AG04450 (cell line): ENCODE measurements around the gene WNT3. TPM values are rescaled to one million over a fixed set of nuclear protein-coding genes. Genes with fewer than 3 reads are reported as not detected.

ENCODE experiments used
- CTCF ChIA-PET: fragments of 300-600, 350-600 bp; formaldehyde crosslinking; extraction: SDS; loops from one replicate; lab custom pipeline; 2022; ENCODE audit warnings: antibody characterized with exemption, inconsistent platforms; lab: Charles Lee
- POLR2A ChIA-PET: fragments of 350-600 bp; formaldehyde crosslinking; extraction: SDS; loops from one replicate; lab custom pipeline; 2021; ENCODE audit warnings: antibody characterized with exemption, inconsistent platforms; lab: Yijun Ruan, JAX
- DNase-seq: peaks from one replicate; pipeline ENCODE4 v3.0.0-alpha.2; 2011; ENCODE audit warnings: low read depth, low spot score
- H3K27ac ChIP-seq: one replicate; pipeline ENCODE4 v1.5.1; 2012; ENCODE audit warnings: low read depth, low read length, control low read depth
- H3K27me3 ChIP-seq: one replicate; pipeline ENCODE4 v1.6.0; 2012; ENCODE audit warnings: low read length; ENCODE audit not compliant: control insufficient read depth, insufficient read depth
- H3K4me3 ChIP-seq: 2 replicates; pipeline ENCODE4 v1.5.1; 2011; ENCODE audit warnings: mild to moderate bottlenecking, low read depth, low read length, control low read depth
- H3K9me3 ChIP-seq: 2 replicates; pipeline ENCODE4 v1.5.1; 2012; ENCODE audit warnings: low read length; ENCODE audit not compliant: control insufficient read depth, insufficient read depth
- polyA plus RNA-seq: library from polyadenylated mRNA; depleted of rRNA; stranded (reverse); fragments of >200 nt; gene quantifications from 2 replicates; pipeline ENCODE4 v1.2.3, GENCODE V29; 2011
- TF ChIP-seq, protein P1 (sequence below): IDR thresholded peaks from 2 replicates; pipeline ENCODE4 v1.5.1; 2011; ENCODE audit warnings: low read depth, low read length, control low read depth, inconsistent platforms

The WNT3 gene
- polyA plus RNA-seq, 1 experiment, result 1.4 TPM

DNA sequence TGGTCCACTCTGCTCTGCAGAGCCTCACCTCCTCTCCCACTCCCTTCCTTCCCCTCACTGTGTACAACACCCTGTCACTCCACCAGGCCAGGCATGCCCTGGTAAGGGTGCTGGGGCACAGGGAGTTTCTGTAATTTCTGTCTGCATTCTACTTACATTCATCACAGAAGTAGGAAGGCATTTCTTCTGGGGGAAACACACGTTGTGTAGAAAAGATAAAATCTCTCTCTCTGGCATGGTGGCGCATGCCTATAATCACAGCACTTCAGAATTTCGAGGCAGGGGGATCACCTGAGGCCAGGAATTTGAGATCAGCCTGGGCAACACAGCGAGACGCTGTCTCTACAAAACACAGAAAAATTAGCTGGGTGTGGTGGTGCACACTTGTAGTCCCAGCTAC is 27.0 kb downstream of the WNT3 start:
- Histone ChIP-seq H3K9me3 (peaks cover 11% of the 10 kb centered on the region), H3K27ac (no peak overlapping the region), H3K4me3 (no peak overlapping the region), H3K27me3 (peaks cover 57% of the 10 kb centered on the region)
- POLR2A ChIA-PET, result no interaction called here
- DNase-seq, result no peak
- TF ChIP-seq, protein P1, sequence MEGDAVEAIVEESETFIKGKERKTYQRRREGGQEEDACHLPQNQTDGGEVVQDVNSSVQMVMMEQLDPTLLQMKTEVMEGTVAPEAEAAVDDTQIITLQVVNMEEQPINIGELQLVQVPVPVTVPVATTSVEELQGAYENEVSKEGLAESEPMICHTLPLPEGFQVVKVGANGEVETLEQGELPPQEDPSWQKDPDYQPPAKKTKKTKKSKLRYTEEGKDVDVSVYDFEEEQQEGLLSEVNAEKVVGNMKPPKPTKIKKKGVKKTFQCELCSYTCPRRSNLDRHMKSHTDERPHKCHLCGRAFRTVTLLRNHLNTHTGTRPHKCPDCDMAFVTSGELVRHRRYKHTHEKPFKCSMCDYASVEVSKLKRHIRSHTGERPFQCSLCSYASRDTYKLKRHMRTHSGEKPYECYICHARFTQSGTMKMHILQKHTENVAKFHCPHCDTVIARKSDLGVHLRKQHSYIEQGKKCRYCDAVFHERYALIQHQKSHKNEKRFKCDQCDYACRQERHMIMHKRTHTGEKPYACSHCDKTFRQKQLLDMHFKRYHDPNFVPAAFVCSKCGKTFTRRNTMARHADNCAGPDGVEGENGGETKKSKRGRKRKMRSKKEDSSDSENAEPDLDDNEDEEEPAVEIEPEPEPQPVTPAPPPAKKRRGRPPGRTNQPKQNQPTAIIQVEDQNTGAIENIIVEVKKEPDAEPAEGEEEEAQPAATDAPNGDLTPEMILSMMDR, result no peak
- CTCF ChIA-PET, result no interaction called here

- Histone ChIP-seq H3K27me3 (peaks cover 49% of the 10 kb centered on the region), H3K4me3 (no peak overlapping the region), H3K9me3 (peaks cover 11% of the 10 kb centered on the region), H3K27ac (no peak overlapping the region)
- TF ChIP-seq, protein P1, result no peak
- ChIA-PET CTCF (no interaction called here), POLR2A (interaction anchor here (0.6 kb wide), 1 partner anchor 16 kb away, joined by 8 read pairs; no protein-coding TSS in a partner anchor)
- DNase-seq, result no peak
Measured at GRCh38 chr17:46790216-46790615, 28.3 kb downstream of the WNT3 start.

GRCh38 chr17:46789610-46790009 is 28.9 kb downstream of the WNT3 start:
- Histone ChIP-seq H3K9me3 (peaks cover 11% of the 10 kb centered on the region), H3K27me3 (peaks cover 45% of the 10 kb centered on the region), H3K4me3 (no peak overlapping the region), H3K27ac (no peak overlapping the region)
- no peak for DNase-seq
- POLR2A ChIA-PET, result no interaction called here
- TF ChIP-seq, protein P1, result no peak
- CTCF ChIA-PET, result no interaction called here

- no peak overlapping the region for H3K4me3 ChIP-seq
- H3K9me3 ChIP-seq, result peaks cover 11% of the 10 kb centered on the region
- DNase-seq, result no peak
- H3K27me3 ChIP-seq, result peaks cover 40% of the 10 kb centered on the region
- POLR2A ChIA-PET, result no interaction called here
- TF ChIP-seq, protein P1, result no peak
- no peak overlapping the region for H3K27ac ChIP-seq
- CTCF ChIA-PET, result no interaction called here
Measured at GRCh38 chr17:46788796-46789195, 29.7 kb downstream of the WNT3 start.

DNA sequence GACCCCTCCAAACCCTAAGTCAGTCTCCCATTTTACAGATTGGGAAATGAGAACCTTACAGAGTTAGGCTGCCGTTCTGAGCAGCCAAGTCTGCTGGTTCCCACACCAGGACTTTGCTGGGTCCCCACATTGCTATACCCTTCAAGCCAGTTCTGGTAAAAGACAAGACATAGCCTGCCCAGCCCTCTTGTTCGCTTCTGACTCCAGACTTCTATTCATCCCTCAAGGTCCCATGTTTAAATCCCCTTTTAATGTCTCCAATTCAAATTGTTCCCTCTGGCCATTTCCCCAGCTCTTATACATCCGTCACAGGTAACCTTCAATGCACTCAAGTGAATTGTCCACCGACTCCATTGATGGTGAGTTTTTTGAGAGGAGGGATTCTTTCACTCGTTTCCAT is 30.2 kb downstream of the WNT3 start:
- TF ChIP-seq, protein P1, result no peak
- no peak for DNase-seq
- CTCF ChIA-PET, result no interaction called here
- no peak overlapping the region for H3K27ac ChIP-seq
- H3K27me3 ChIP-seq, result peaks cover 36% of the 10 kb centered on the region
- no peak overlapping the region for H3K4me3 ChIP-seq
- H3K9me3 ChIP-seq, result peaks cover 11% of the 10 kb centered on the region
- POLR2A ChIA-PET, result no interaction called here
